Left renal cortex interstitium (tissue), 4 donors: ENCODE measurements around the gene CYB561A3. TPM values are rescaled to one million over a fixed set of nuclear protein-coding genes. Genes with fewer than 3 reads are reported as not detected.

Source experiments
- DNase-seq, 4 donors: peaks; one replicate each; pipeline ENCODE4 v3.0.0-alpha.2; 2013; ENCODE audit warnings: low read depth in 4 of 4, low spot score in 2 of 4, missing footprints in 1 of 4
- polyA plus RNA-seq, 4 donors: library from polyadenylated mRNA; unstranded; fragments of 120-200 nt; gene quantifications; one replicate each; pipeline ENCODE4 v1.2.1, GENCODE V29; 2013; ENCODE audit not compliant: insufficient read length in 4 of 4

Gene CYB561A3
- polyA plus RNA-seq, 4 donors, result 23.9 to 33.4 (median 30.2) TPM

- no peak for DNase-seq
Observed at GRCh38 chr11:61329871-61330270, 31.8 kb downstream of the CYB561A3 start.

GRCh38 chr11:61328351-61328750 lies 33.3 kb downstream of the CYB561A3 start:
- DNase-seq, result no peak

- DNase-seq, result no peak
Observed at GRCh38 chr11:61327669-61328071, 34.0 kb downstream of the CYB561A3 start.

GRCh38 chr11:61325649-61326414 lies 35.9 kb downstream of the CYB561A3 start:
- no peak for DNase-seq

GRCh38 chr11:61315260-61315659 lies 46.4 kb downstream of the CYB561A3 start:
- no peak for DNase-seq

- no peak for DNase-seq
Observed at GRCh38 chr11:61310749-61311148, 50.9 kb downstream of the CYB561A3 start.

- no peak for DNase-seq
Observed at GRCh38 chr11:61309739-61310138, 51.9 kb downstream of the CYB561A3 start.

- DNase-seq, result no peak
Observed at GRCh38 chr11:61309141-61309540, 52.5 kb downstream of the CYB561A3 start.

GRCh38 chr11:61307354-61307753 lies 54.3 kb downstream of the CYB561A3 start:
- DNase-seq, result no peak

GRCh38 chr11:61306221-61306620 lies 55.5 kb downstream of the CYB561A3 start:
- DNase-seq, result no peak

GRCh38 chr11:61305417-61305816 lies 56.3 kb downstream of the CYB561A3 start:
- DNase-seq, result no peak

- no peak for DNase-seq
Observed at GRCh38 chr11:61303725-61304124, 58.0 kb downstream of the CYB561A3 start.

GRCh38 chr11:61302550-61302949 lies 59.1 kb downstream of the CYB561A3 start:
- DNase-seq, result no peak

Other genes starting within 250 kb of the CYB561A3 start
- gene VPS37C, start 200.5 kb downstream of the CYB561A3 start, polyA plus RNA-seq, result 10 to 100 TPM; 15.6 to 22.2 (median 20.9) TPM
- gene PGA3, start 158.4 kb downstream of the CYB561A3 start, polyA plus RNA-seq, result under 1 TPM in 2 of 4 donors, not detected in 2; 0.12 to 0.43 TPM
- gene PGA4, start 139.5 kb downstream of the CYB561A3 start, polyA plus RNA-seq, result 1 to 10 TPM in 1 of 4 donors, under 1 TPM in 3; 0.46 to 1.1 (median 0.72) TPM
- under 1 TPM in 2 of 4 donors, not detected in 2; 0.19 to 0.53 TPM for gene PGA5, start 120.7 kb downstream of the CYB561A3 start, polyA plus RNA-seq
- 1 to 10 TPM; 1.5 to 4.0 (median 2.9) TPM for gene VWCE, start 66.6 kb downstream of the CYB561A3 start, polyA plus RNA-seq
- gene DDB1, start 28.8 kb downstream of the CYB561A3 start, polyA plus RNA-seq, result 100 to 1,000 TPM; 212 to 240 (median 219) TPM
- 10 to 100 TPM; 47.2 to 67.9 (median 58.9) TPM for gene TKFC, start 28.7 kb downstream of the CYB561A3 start, polyA plus RNA-seq
- 10 to 100 TPM; 38.0 to 57.9 (median 51.0) TPM for gene TMEM138, start 492 bp upstream of the CYB561A3 start, polyA plus RNA-seq
- gene TMEM216, start 30.7 kb upstream of the CYB561A3 start, polyA plus RNA-seq, result 10 to 100 TPM; 29.3 to 35.5 (median 31.9) TPM
- gene CPSF7, start 68.1 kb upstream of the CYB561A3 start, polyA plus RNA-seq, result 100 to 1,000 TPM in 2 of 4 donors, 10 to 100 TPM in 2; 82.4 to 135 (median 111) TPM
- 10 to 100 TPM; 39.8 to 49.7 (median 46.4) TPM for gene SDHAF2, start 68.2 kb upstream of the CYB561A3 start, polyA plus RNA-seq
- 1 to 10 TPM; 1.1 to 3.2 (median 1.6) TPM for gene LRRC10B, start 146.9 kb upstream of the CYB561A3 start, polyA plus RNA-seq
- 1 to 10 TPM; 4.9 to 7.1 (median 6.0) TPM for gene SYT7, start 219.2 kb upstream of the CYB561A3 start, polyA plus RNA-seq